ENCODE measurements around the gene GDI1. TPM values are rescaled to one million over a fixed set of nuclear protein-coding genes. Genes with fewer than 3 reads are reported as not detected.

The GDI1 gene
- total and polyA plus RNA-seq, 9 of the 15 experiments (the other 6 are each of a cell fraction or from before 2014, with no cell fraction given) = 0.97 to 82.6 (median 37.5) TPM

- TF ChIP-seq CHD4 (IDR thresholded peaks at IDR 0.05; ENCODE audit: insufficient read depth, insufficient replicate concordance, low read depth, low read length, poor library complexity, severe bottlenecking) = no peak
- TF ChIP-seq MED1 (CRISPR knock-in tag; IDR thresholded peaks at IDR 0.05; ENCODE audit: borderline replicate concordance) = no peak
- TF ChIP-seq ZNF23 (CRISPR knock-in tag; IDR thresholded peaks at IDR 0.05) = no peak
- no peak for TF ChIP-seq XRCC5 (IDR thresholded peaks at IDR 0.05; ENCODE audit: low read depth, low read length)
- no peak for TF ChIP-seq SRSF7 (optimal IDR thresholded peaks at IDR 0.05; ENCODE audit: low read depth, low read length)
- TF ChIP-seq ZNF518B (CRISPR knock-in tag; IDR thresholded peaks at IDR 0.05) = no peak
- TF ChIP-seq ZNF197 (CRISPR knock-in tag; IDR thresholded peaks at IDR 0.05; ENCODE audit: low read depth) = no peak
- TF ChIP-seq TEAD1 (CRISPR knock-in tag; IDR thresholded peaks at IDR 0.05) = no peak
- no peak for TF ChIP-seq FOXM1 (IDR thresholded peaks at IDR 0.05; ENCODE audit: low read depth)
- no peak for TF ChIP-seq FOXM1 (CRISPR knock-in tag; IDR thresholded peaks at IDR 0.05; ENCODE audit: low read depth)
- no peak for TF ChIP-seq HSF4 (CRISPR knock-in tag; IDR thresholded peaks at IDR 0.05; ENCODE audit: borderline replicate concordance)
- no peak for TF ChIP-seq DLX4 (CRISPR knock-in tag; IDR thresholded peaks at IDR 0.05)
- TF ChIP-seq KDM4B (IDR thresholded peaks at IDR 0.05; ENCODE audit: borderline replicate concordance in 2 of 2, low read depth in 1 of 2) = no peak
- TF ChIP-seq UBTF (IDR thresholded peaks at IDR 0.05; ENCODE audit: borderline replicate concordance in 1 of 2, low read depth in 2 of 2, low read length in 2 of 2) = peak in 1 of 2 experiments; percentile 72; a peak in 1 of 4 replicates
- no peak for TF ChIP-seq ELK3 (CRISPR knock-in tag; IDR thresholded peaks at IDR 0.05)
- TF ChIP-seq LEF1 (IDR thresholded peaks at IDR 0.05) = no peak
- TF ChIP-seq HMG20A (CRISPR knock-in tag; conservative IDR thresholded peaks at IDR 0.05) = no peak
Measured at GRCh38 chrX:154484255-154485149, 47.5 kb downstream of the GDI1 start (continued).
